Heart left ventricle (tissue), 16 donors: Measurements from ENCODE around the gene MAP1LC3B2. TPM values are rescaled to one million over a fixed set of nuclear protein-coding genes. Genes with fewer than 3 reads are reported as not detected.
A peak's percentile ranks its signal among the peaks of the same experiment; 100 is the strongest.

Experiments
- ATAC-seq, 4 donors: fragments of 200-7000 bp; cut with Tn5 transposase; one replicate each; pipeline ENCODE4 v1.9.1; 2020 to 2022; ENCODE audit warnings: moderate library complexity in 4 of 4, mild to moderate bottlenecking in 3 of 4, moderate number of reproducible peaks in 1 of 4
- DNase-seq, 5 donors: peaks; one replicate each; pipeline ENCODE4 v3.0.0-alpha.2; 2020
- H3K27ac ChIP-seq, 12 donors: fragments of 200-600 bp; sonication (generic) in 4 of 12; one replicate each; pipeline versions ENCODE4 v1.5.0 to v1.8.0; 2016 to 2022; ENCODE audit warnings: mild to moderate bottlenecking in 2 of 12
- H3K27me3 ChIP-seq, 9 donors: fragments of 200-600 bp; sonication (generic) in 2 of 9; one replicate each; pipeline versions ENCODE4 v1.5.1 to v1.8.0; 2016 to 2022; ENCODE audit warnings: mild to moderate bottlenecking in 3 of 9
- H3K36me3 ChIP-seq, 9 donors: fragments of 200-600 bp; sonication (generic) in 2 of 9; one replicate each; pipeline versions ENCODE4 v1.5.0 to v1.8.0; 2018 to 2022; ENCODE audit warnings: mild to moderate bottlenecking in 2 of 9
- H3K4me1 ChIP-seq, 12 donors: fragments of 200-600 bp; sonication (generic) in 4 of 12; one replicate each; pipeline versions ENCODE4 v1.5.0 to v1.8.0; 2016 to 2022; ENCODE audit warnings: mild to moderate bottlenecking in 3 of 12
- H3K4me3 ChIP-seq, 12 donors: fragments of 200-600 bp; sonication (generic) in 4 of 12; one replicate each; pipeline versions ENCODE4 v1.5.0 to v1.8.0; 2017 to 2022; ENCODE audit warnings: mild to moderate bottlenecking in 9 of 12, moderate library complexity in 4 of 12
- H3K9me3 ChIP-seq, 12 donors: fragments of 200-600 bp; sonication (generic) in 4 of 12; one replicate each; pipeline versions ENCODE4 v1.5.0 to v1.8.0; 2016 to 2022; ENCODE audit warnings: mild to moderate bottlenecking in 1 of 12
- POLR2A ChIP-seq, 2 donors: fragments of 450-650 bp; IDR thresholded peaks; one replicate each; pipeline ENCODE4 v1.6.1; 2017; ENCODE audit warnings: antibody characterized with exemption in 2 of 2, mild to moderate bottlenecking in 2 of 2, moderate library complexity in 2 of 2
- WGBS, 4 donors: extraction: QIAGEN DNeasy Blood & Tissue Kit in 2 of 4; methylation state at CpG; one replicate each; pipeline versions ENCODE4 v1.1.5 to v1.1.7; 2013 to 2018; 5-methylcytosine and 5-hydroxymethylcytosine counted together
- intact Hi-C, 10 donors: fragments of 100-400 bp; cut with DNase I; formaldehyde crosslinking; loops; one replicate each; pipeline versions ENCODE4 v1.11.1 to v1.14.2; 2022
- polyA plus RNA-seq, 2 donors: library from polyadenylated mRNA; stranded (reverse); fragments of 200-250 nt; gene quantifications; one replicate each; pipeline ENCODE4 v1.2.3, GENCODE V29; 2013
- total RNA-seq, 9 donors: library from RNA; depleted of rRNA in 2 of 9; stranded (reverse); fragments of >200 nt in 2 of 9; fragmentation: NEBNext Ultra II Directional in 3 of 9; extraction: Animal tissue kit (Norgen Biotek cat#: 25700) in 3 of 9; gene quantifications; one replicate each; pipeline versions ENCODE4 v1.1.0 to v1.2.4, GENCODE V29; 2016 to 2023
- TF ChIP-seq, protein P1 (sequence below), 12 donors: fragments of 200-600 bp; sonication (generic) in 4 of 12; IDR thresholded peaks; one replicate each; pipeline versions ENCODE4 v1.5.0 to v1.8.0; 2018 to 2022; ENCODE audit warnings: antibody characterized with exemption in 12 of 12, mild to moderate bottlenecking in 5 of 12
- donor health status: ischemic (EF 13 %, LVEDD 7.1; RV severe dilation, severe dysfunction).
- donor health status: healthy with polysubstance abuse.
- donor health status: DM: no; HTN: yes; CAD: no.
- donor health status: DM: no; HTN: no; CAD: no.
- donor health status: ischemic (EF 25% LVEDD 6.9; RV normal size, moderate dysfunction).
- donor health status: ischemic (EF 25% LVEDD 5.7; RV mildly dilated, moderate dysfunction).
- donor health status: healthy.
- donor health status: DM: yes; HTN: yes; CAD: no.
- donor health status: ischemic (EF 35%, LVEDD 5.7; RV mildly dilated, moderate dysfunction).
- donor health status: nonischemic (EF 11% LVEDD 7.7; RV severe dilation, severe dysfunction).
- donor health status: DM: yes; HTN: yes; CAD: no.
- donor health status: PGD.
- donor health status: ischemic (EF 29% LVEDD 5.4; RV normal size, mild dysfunction).
- donor health status: nonischemic (EF 23%, LVEDD 6.1; RV moderate dilation, normal function).

The MAP1LC3B2 gene
- total and polyA plus RNA-seq, 11 donors: 0.91 to 5.4 (median 2.3) TPM

DNA sequence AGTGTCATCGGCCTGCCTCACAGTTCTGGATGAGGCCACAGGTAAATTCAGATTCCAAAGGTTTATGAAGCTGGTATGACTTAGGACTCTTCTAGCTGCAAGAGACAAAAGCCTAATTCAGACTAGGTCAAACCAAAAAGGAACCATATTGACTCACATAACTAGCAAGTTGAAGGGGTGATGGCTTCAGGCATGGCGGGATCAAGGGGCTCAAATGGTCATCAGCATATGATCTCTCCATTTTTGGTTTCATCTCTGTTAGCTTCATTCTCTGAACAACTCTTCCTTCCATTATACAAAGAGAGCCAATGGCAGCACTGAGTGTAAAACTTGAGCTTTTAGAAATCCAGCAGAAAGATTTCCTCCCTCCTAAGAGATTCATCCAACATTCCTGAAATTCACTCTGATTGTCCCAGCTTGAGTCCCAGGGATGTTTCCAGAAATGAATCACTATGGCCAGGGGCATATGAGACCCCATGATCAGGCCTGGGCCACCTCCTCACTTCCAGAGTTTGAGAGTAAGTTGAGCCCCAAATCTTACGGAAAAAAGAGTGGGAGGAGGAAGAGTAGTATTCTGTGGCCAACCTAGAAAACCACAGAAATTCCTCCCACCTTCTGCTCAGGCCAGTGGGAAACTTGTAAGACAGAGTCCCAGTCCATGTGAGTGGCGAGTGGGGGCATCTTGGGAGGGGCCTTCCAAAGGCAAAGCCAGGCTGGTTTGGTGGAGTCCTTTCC lies 2.0 kb upstream of the MAP1LC3B2 start:
- H3K36me3 ChIP-seq: no peaks in the 10 kb centered on the region
- WGBS, 4 donors: 89 to 95% (median 93%) methylated on average over 4 of the region's 4 CpGs
- peaks cover 0 to 56% (median 1%) of the 10 kb centered on the region in 12 donors for H3K4me1 ChIP-seq
- no peak overlapping the region for H3K4me3 ChIP-seq
- ATAC-seq (no peak), DNase-seq (no peak)
- TF ChIP-seq POLR2A (IDR thresholded peaks at IDR 0.05): no peak
- TF ChIP-seq, protein P1, sequence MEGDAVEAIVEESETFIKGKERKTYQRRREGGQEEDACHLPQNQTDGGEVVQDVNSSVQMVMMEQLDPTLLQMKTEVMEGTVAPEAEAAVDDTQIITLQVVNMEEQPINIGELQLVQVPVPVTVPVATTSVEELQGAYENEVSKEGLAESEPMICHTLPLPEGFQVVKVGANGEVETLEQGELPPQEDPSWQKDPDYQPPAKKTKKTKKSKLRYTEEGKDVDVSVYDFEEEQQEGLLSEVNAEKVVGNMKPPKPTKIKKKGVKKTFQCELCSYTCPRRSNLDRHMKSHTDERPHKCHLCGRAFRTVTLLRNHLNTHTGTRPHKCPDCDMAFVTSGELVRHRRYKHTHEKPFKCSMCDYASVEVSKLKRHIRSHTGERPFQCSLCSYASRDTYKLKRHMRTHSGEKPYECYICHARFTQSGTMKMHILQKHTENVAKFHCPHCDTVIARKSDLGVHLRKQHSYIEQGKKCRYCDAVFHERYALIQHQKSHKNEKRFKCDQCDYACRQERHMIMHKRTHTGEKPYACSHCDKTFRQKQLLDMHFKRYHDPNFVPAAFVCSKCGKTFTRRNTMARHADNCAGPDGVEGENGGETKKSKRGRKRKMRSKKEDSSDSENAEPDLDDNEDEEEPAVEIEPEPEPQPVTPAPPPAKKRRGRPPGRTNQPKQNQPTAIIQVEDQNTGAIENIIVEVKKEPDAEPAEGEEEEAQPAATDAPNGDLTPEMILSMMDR (IDR thresholded peaks at IDR 0.05): no peak
- intact Hi-C loops: no loop called here
- H3K27ac ChIP-seq: no peak overlapping the region
- no peaks in the 10 kb centered on the region for H3K27me3 ChIP-seq
- no peaks in the 10 kb centered on the region for H3K9me3 ChIP-seq

DNA sequence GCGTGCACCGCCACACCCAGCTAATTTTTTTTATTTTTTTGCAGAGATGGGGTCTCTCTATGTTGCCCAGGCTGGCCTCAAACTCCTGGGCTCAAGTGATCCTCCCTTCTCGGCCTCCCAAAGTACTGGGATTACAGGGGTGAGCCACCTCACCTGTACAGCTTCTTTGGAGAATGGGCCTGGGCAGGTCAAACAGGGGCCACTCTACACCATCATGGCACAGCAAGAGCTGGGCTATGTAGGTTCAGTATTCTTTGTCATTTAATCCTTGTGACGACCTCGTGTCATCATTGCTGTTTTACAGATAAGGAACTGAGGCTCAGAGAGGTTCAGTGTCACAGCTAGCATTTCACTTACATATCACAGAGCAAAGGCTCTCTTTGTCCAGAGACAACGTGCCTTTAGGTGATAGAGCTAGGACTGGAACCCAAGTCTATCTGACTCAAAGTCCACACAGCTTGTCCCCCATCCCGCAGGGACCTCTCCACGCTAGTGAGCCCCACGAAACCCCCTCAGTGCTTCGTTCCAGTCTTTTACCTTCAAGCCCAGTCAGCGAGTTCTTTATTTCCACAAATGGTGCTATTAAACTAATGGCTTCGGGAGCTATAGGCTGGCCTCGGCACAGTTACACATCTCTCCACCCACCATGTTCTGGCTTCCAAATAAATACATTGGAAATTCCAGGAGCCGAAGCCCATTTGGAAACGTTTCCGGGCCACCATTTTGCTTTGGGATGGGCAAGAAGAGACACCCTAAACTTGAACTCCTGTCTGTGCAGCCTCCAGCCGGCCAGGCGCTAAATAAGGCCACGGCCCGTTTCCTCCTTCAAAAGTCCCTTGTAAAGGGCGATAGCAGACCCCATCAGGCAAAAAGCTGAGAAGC lies 660 bp upstream of the MAP1LC3B2 start:
- peak overlapping the region in 2 of 12 donors; percentile 19 to 30 for H3K4me3 ChIP-seq
- no peaks in the 10 kb centered on the region for H3K36me3 ChIP-seq
- no peak for TF ChIP-seq POLR2A (IDR thresholded peaks at IDR 0.05)
- TF ChIP-seq, protein P1 (IDR thresholded peaks at IDR 0.05): no peak
- peaks cover 0 to 45% (median 1%) of the 10 kb centered on the region in 12 donors for H3K4me1 ChIP-seq
- intact Hi-C loops: no loop called here
- H3K27me3 ChIP-seq: no peaks in the 10 kb centered on the region
- no peak for ATAC-seq
- H3K27ac ChIP-seq: peak overlapping the region in 8 of 12 donors; percentile 45 to 90 (median 56)
- no peak for DNase-seq
- peaks cover 0 to 8% (median 2%) of the 10 kb centered on the region in 12 donors for H3K9me3 ChIP-seq
- WGBS, 4 donors: 85 to 92% (median 88%) methylated on average over 21 of the region's 21 CpGs

DNA sequence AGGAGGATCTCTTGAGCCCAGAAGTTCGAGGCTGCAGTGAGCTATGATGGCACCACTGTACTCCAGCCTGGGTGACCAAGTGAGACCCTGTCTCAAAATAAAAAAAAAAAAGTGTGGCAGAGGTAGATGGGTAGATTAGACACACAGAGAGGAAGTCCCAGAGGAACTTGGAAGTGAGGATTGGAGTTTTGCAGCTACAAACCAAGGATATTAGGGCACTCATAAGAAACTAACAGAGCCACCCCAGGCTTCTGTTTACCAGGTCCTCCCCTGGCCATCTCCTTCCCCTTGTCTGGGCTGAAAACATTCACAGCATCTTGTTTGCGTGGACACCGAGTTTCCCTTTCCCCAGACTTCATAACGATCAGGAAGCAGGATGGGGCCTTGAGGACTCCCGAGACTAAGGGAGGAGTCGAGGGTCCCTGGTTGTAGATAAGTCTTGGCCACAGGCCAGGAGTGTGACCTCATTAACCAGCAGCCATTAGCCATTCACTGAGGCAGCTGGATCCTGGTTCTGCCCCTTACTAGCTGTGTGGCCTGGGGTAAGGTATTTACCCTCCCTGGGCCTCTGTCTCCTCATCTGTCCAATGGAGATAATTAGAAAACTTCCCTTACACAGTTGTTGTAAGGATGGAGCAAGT lies 2.1 kb downstream of the MAP1LC3B2 start:
- intact Hi-C loops: no loop called here
- Histone ChIP-seq H3K4me3 (no peak overlapping the region), H3K9me3 (peaks cover 0 to 19% (median 9%) of the 10 kb centered on the region in 12 donors), H3K4me1 (peaks cover 0 to 45% (median 1%) of the 10 kb centered on the region in 12 donors), H3K27ac (peak overlapping the region in 1 of 12 donors; percentile 27), H3K36me3 (no peaks in the 10 kb centered on the region), H3K27me3 (no peaks in the 10 kb centered on the region)
- WGBS, 4 donors: 42 to 48% (median 45%) methylated on average over 6 of the region's 6 CpGs
- ATAC-seq (no peak), DNase-seq (no peak)
- TF ChIP-seq, protein P1 (IDR thresholded peaks at IDR 0.05): no peak
- no peak for TF ChIP-seq POLR2A (IDR thresholded peaks at IDR 0.05)
